Adipose tissue (tissue), 3 donors: ENCODE results near the gene VWA5A. TPM values are rescaled to one million over a fixed set of nuclear protein-coding genes. Genes with fewer than 3 reads are reported as not detected.
"Not testable (repeated sequence)": the region's sequence is repeated elsewhere in the genome, so short reads cannot be mapped to it uniquely, and the experiment has no call there.

Experiments used
- H3K27ac ChIP-seq: one replicate; pipeline ENCODE4 v1.5.1; 2013; ENCODE audit warnings: low read depth, low read length
- WGBS, 3 donors: extraction: QIAGEN DNeasy Blood & Tissue Kit; methylation state at CpG; one replicate each; pipeline ENCODE4 v1.1.7; 2013; 5-methylcytosine and 5-hydroxymethylcytosine counted together
- polyA plus RNA-seq, 3 donors: library from polyadenylated mRNA; stranded (reverse); fragments of 200-250 nt; gene quantifications; one replicate each; pipeline ENCODE4 v1.2.3, GENCODE V29; 2013
- donor health status: healthy with polysubstance abuse.
- donor health status: Bipolar disorder and iron deficiency.
- donor health status: healthy.

The VWA5A gene
- polyA plus RNA-seq, 3 donors = 9.2 to 15.0 (median 10.7) TPM

DNA sequence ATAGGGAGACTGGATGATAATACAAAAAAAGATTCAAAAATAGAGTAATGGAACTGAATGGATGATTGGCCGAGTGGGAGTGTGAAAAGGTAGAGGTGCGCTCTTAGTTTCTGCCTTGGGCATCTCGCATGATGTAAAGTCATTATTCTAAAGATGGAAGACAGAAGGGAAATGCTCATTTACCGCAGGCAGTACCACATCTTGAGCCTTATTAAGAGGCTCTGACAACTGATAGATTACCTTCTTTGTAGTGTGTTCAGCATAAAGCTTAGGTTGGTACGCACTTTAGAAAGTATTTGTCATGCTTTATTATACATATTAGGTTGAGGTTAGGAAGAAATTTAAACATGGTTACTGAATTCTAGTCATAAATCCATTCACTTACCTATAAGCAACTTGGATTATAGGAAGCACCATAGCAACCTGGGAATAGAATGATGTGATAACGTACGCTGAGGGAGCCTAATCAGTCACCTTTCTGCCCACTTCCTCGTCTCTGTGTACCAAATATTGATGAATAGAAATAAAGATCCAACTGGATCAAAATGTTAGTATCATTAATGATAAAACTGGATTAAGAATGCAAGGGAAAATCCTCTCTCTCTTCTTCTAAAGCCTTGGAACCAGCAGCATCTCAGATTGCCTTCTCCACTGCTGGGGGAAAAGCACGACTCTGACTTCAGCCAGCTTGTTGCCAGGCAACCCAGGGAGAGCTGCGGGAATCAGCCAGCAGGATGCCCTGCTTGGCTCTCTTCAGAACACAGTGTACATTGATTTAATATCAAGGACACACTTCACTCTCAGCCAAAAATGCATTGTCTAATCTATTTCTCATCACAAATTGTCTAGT, 29.0 kb upstream of the VWA5A start:
- H3K27ac ChIP-seq = no peak overlapping the region
- 56 to 65% (median 62%) methylated on average over 10 of the region's 10 CpGs for WGBS, 3 donors

DNA sequence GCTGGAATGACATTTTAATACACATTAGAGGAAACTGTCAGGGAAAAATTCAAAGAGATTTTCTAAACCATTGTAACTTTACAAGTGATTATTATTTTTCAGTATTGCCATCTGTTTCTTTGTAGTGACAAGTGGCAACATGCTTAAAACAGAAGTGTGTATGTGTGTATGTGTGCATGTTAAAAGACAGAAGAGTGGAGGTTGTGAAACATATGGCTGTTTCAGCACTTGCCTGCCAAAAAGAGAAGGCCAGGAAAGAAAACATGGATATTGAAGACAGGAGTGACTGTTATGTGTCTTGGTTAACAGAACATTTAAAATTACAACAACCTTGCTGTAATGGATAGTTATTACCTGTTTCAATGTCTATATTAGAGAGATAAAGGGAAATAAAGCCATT, 24.3 kb upstream of the VWA5A start:
- no peak overlapping the region for H3K27ac ChIP-seq

DNA sequence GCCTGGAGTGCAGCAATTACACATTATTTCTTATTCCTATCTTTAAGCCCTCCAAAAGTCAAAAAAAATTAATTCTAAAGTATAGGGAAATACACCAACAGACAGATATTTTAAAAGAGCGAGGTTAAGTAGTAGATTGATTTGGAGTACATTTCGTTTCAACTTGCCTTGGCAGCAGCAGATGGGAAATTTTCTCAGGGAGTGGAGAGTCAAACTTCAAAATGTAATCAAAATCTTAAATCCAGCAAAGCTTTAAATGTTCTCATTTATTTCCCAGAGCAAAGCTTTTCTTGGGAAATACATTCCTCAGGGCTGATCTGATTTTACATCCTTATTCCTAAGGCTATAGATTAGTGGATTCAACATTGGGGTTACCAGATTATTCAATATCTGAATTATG, 21.9 kb upstream of the VWA5A start:
- whole genome bisulfite sequencing, 3 donors = 70 to 81% (median 80%) methylated on average over 2 of the region's 2 CpGs
- H3K27ac ChIP-seq = no peak overlapping the region

DNA sequence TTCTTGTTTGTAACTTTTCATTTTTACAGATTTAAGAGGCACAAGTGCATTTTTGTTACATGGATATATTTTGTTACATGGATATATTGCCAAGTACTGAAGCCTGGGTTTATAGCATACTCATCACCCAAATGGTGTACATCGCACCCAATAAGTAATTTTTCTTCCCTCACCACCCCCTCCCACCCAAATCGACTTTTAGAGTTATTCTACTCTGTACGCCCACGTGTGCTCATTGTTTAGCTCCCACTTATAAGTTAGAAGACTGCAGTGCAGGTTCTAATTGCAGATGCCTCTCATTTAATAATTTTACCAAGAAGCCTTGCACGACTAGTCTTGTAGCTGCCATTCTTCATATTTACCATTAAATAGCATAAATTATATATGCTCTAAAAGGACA, 20.5 kb upstream of the VWA5A start:
- no peak overlapping the region for H3K27ac ChIP-seq
- 68 to 73% (median 73%) methylated on average over 5 of the region's 5 CpGs for WGBS, 3 donors

- 86 to 91% (median 88%) methylated on average over 5 of the region's 5 CpGs for WGBS, 3 donors
- H3K27ac ChIP-seq = no peak overlapping the region
Measured at GRCh38 chr11:124096364-124096763, 18.9 kb upstream of the VWA5A start.

GRCh38 chr11:124098141-124098540, 17.1 kb upstream of the VWA5A start:
- no peak overlapping the region for H3K27ac ChIP-seq
- WGBS, 3 donors = 68 to 88% (median 76%) methylated on average over 2 of the region's 2 CpGs

DNA sequence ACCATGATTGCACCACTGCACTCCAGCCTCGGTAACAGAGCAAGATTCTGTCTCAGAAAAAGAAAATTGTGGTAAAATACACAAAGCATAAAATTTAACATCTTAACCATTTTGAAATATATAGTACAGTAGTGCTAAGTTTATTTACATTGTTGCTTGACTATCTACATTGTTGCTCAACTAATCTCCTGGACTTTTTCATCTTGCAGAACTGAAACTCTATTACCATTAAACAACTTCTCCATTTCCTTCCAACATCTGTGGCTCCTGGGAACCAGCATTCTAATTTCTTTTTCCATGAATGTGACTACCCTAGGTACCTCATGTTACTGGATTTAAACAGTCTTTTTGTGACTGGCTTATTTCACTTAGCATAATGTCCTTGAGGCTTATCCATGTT, 13.5 kb upstream of the VWA5A start:
- no peak overlapping the region for H3K27ac ChIP-seq
- 65 to 81% (median 66%) methylated on average over 1 of the region's 1 CpG for WGBS, 3 donors

DNA sequence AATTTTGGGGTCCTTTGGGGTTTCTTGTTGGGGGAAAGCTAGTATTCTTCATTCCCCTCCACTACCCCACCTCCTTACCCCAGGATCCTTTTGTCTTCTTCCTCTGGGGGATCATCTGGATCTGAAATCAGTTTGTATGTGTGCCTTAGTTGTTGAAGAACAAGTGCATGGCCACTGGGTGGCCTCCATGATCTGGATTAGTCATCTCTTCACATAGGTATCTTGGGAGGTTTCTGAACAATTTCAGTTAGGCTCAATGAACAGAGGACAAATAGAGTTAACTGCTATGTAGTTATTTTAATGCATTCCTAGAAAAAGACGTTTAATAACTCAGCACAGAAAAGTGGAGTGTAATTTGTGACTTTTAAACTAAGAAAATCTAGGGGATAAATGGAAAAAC, 7.1 kb upstream of the VWA5A start:
- 9 to 24% (median 12%) methylated on average over 1 of the region's 1 CpG for whole genome bisulfite sequencing, 3 donors
- no peak overlapping the region for H3K27ac ChIP-seq

GRCh38 chr11:124109377-124109776, 5.9 kb upstream of the VWA5A start:
- WGBS, 3 donors = 88 to 95% (median 88%) methylated on average over 1 of the region's 1 CpG
- H3K27ac ChIP-seq = no peak overlapping the region

DNA sequence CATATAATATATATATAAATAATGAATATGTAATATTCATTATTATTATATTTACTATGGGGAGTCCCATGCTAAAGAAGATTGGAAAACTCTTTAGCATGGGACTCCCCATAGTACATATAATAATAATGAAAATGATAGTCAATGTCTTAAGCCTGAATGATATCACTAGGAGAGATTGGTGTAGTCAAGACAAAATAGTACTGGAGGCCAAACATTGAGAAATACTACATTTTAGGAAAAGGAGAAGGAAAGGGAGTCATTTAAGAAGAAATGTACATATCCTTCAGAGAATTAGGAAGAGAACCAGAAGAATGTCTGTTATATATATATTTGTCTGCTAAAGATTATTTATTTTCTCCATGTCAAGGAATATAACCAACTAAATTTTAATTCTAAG, 5.0 kb upstream of the VWA5A start:
- no peak overlapping the region for H3K27ac ChIP-seq

- 46 to 66% (median 58%) methylated on average over 4 of the region's 4 CpGs for WGBS, 3 donors
Measured at GRCh38 chr11:124113890-124114289, 1.4 kb upstream of the VWA5A start.

DNA sequence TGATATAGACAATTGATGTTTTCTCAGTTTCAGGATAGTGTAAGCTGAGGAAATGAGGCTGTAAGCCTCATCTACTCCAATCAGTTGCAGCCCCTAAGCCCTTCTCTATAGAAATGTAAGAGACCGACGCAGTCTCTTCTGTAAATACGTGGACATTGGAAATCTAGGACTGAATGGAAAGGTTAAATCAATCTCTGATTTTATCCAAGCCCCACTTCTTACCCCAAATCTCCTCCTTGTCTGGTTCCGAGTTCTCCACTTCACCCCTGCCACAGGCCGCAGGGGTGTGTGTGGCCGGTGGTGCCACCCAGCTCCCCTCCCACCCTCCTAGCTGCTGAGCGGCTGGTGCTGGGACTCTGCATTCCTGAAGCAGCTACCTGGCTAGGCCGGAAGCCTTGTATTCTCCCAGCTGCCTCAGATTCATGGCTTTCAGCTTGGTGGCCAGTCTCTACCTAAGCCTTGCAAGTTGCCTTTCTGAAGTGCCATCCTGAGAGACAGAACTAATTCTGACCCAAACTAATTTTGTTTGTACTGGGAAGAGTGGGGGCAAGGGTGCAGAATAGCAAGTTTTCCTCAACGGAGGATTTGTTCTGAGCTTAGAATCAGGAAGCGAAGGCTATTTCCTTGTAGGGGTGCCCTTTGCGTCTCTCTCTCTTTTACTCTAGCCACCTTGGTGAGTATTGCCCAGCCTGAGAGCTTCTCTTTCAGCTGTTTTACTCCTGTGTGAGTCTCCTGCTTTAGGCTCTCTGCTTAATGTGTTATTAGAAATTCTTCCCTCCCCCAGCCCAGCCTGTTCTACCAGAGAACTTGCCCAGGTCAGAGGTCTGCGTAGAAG, 749 bp downstream of the VWA5A start:
- no peak overlapping the region for H3K27ac ChIP-seq
- 17 to 28% (median 25%) methylated on average over 12 of the region's 12 CpGs for WGBS, 3 donors

More at GRCh38 chr11:124113890-124114289, 1.4 kb upstream of the VWA5A start:
- no peak overlapping the region for H3K27ac ChIP-seq

- no peak overlapping the region for H3K27ac ChIP-seq
- 72 to 86% (median 78%) methylated on average over 2 of the region's 2 CpGs for WGBS, 3 donors
Measured at GRCh38 chr11:124119103-124119502, 3.9 kb downstream of the VWA5A start.

DNA sequence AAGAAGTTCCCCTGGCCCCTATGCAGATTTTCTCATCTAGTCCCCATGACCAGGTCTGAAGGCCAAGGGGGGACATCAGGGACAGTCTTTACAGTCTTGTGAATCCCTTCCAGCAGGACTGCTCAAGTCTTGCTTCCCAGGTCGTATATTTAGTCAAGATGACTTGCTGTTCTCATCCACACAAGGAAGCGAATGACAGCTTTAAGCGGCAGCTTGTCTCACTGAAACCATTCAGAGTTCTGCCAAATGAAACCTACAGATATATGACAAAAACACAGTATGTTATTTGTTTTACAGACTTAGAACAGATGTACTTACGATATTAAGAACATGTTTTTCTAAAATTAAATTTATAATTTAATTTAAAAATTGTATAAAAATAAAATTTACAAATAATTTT, 5.6 kb downstream of the VWA5A start:
- WGBS, 3 donors = 85 to 89% (median 87%) methylated on average over 4 of the region's 4 CpGs
- H3K27ac ChIP-seq = no peak overlapping the region

- no peak overlapping the region for H3K27ac ChIP-seq
- 89 to 95% (median 92%) methylated on average over 1 of the region's 1 CpG for WGBS, 3 donors
Measured at GRCh38 chr11:124122123-124122522, 6.9 kb downstream of the VWA5A start.

DNA sequence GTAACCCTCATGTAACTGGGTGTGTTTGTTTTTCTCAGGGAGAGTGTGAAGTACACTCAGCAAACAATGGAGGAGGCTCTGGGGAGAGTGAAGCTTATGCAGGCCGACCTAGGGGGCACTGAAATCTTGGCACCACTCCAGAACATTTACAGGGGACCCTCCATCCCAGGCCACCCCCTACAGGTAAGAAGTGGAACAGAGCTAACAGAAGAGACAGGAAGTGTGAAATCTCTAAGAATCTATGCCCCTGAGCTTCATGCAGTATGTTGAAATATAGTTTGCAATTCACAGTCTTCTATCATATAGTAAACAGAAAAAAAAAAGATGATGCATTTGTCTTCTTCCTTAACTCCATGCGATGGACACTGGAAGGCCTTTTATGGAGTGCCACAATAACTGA, 8.4 kb downstream of the VWA5A start:
- WGBS, 3 donors = 60 to 66% (median 62%) methylated on average over 2 of the region's 2 CpGs
- no peak overlapping the region for H3K27ac ChIP-seq

DNA sequence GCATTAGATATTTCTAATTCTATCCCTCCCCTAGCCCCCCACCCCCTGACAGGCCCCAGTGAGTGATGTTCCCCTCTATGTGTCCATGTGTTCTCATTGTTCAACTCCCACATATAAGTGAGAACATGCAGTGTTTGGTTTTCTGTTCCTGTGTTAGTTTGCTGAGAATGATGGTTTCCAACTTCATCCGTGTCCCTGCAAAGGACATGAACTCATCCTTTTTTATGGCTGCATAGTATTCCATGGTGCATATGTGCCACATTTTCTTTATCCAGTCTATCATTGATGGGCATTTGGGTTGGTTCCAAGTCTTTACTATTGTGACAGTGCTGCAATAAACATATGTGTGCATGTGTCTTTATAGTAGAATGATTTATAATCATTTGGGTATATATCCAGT, 11.9 kb downstream of the VWA5A start:
- WGBS, 3 donors = 100% methylated on average over 1 of the region's 1 CpG; no CpG with 5 or more reads in 2 of the 3 donors
- H3K27ac ChIP-seq = not testable (repeated sequence)

GRCh38 chr11:124143034-124143433, 27.8 kb downstream of the VWA5A start:
- WGBS, 3 donors = 79 to 93% (median 92%) methylated on average over 2 of the region's 2 CpGs
- no peak overlapping the region for H3K27ac ChIP-seq

DNA sequence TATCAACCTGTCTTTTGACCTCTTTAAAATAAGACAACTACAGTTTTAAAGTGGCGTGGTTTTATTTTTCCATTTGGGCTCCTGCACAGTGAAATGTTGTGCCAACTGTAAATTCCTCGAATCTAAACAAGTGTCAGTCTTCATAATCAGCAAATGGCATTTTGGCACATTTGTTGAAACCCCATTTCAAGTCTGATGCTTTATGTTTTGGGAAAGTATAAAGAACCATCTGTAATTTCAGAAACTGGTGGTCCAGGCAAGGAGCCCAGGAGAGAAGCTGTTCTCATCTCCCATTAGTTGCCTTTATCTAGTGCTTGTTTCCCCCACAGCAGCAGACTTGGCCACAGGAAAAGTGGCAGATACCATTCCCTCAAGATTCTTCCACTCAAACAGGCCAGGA, 32.7 kb downstream of the VWA5A start:
- 87 to 89% (median 89%) methylated on average over 2 of the region's 2 CpGs for WGBS, 3 donors
- no peak overlapping the region for H3K27ac ChIP-seq

- no peak overlapping the region for H3K27ac ChIP-seq
- 48 to 77% (median 56%) methylated on average over 5 of the region's 5 CpGs for WGBS, 3 donors
Measured at GRCh38 chr11:124150684-124151083, 35.4 kb downstream of the VWA5A start.
